HG03565 (cell line): ENCODE data around the gene SLC35B2.

Experiments used
- ATAC-seq: cut with Tn5 transposase; IDR thresholded peaks from one replicate; pipeline ENCODE4 v1.9.1; 2021; ENCODE audit warnings: mild to moderate bottlenecking, moderate library complexity; ENCODE audit not compliant: unreplicated experiment

Gene SLC35B2

DNA sequence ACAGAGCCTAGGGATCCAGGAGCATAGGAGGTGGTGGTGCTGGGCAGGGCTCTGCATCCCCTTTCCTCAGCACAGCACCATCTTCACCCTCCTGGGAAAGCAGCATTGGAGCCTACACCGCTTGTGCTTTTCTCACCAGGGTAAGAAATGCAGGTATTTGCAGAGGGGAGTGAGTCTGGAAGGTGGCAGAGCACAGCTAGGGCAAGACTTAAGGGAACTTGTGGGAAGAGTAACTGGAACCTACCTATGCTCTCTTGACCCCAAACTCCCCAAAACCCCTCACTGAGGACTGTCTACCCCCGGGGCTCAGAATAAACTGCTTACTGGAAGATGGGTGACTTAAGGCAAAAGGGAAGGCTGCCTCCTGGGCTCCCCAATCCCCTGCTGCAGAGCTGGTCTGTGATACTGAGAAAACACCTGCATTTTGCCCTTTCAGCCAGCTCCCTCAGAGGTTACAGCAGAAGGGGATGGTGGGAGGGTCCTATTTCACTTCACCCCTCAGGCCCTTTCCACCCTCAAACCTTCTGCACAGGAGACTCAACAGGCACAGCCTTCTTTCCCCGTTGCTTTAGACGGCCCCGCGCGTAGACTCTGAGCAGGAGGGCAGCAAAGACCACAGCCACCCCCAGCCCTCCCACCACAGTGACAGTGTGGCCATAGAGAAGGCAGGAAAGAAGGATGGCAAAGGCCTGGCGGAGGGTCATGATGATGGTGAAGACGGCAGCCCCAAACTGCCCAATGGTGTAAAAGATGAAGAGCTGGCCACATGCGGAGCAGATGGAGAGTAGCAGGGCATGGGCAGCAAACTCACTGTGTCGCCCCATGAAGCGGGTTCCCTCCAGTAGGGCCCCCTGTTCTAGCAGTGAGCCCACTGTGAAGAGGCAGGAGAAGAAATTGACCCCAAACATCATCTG is 2.9 kb downstream of the SLC35B2 start:
- ATAC-seq = no peak

DNA sequence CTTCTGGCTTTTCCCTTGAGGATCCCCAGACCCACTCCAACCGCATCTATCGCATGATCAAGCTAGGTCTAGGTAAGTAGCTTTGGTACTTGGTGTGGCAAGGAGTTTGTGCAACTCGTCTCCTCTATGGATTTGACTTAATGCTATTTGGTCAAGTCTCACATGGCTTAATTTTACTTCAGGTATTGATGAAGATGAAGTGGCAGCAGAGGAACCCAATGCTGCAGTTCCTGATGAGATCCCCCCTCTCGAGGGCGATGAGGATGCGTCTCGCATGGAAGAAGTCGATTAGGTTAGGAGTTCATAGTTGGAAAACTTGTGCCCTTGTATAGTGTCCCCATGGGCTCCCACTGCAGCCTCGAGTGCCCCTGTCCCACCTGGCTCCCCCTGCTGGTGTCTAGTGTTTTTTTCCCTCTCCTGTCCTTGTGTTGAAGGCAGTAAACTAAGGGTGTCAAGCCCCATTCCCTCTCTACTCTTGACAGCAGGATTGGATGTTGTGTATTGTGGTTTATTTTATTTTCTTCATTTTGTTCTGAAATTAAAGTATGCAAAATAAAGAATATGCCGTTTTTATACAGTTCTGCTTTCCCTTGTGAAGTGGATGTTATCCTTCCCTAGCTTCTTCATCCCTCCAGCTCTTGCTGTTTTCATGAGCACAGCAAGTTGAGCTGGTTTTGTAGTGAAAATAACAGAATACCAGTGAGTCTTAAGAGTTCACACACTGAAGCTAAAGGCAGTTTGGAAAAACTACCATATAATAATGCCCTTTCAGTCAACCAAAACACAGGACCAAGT is 3.8 kb downstream of the SLC35B2 start:
- no peak for ATAC-seq

DNA sequence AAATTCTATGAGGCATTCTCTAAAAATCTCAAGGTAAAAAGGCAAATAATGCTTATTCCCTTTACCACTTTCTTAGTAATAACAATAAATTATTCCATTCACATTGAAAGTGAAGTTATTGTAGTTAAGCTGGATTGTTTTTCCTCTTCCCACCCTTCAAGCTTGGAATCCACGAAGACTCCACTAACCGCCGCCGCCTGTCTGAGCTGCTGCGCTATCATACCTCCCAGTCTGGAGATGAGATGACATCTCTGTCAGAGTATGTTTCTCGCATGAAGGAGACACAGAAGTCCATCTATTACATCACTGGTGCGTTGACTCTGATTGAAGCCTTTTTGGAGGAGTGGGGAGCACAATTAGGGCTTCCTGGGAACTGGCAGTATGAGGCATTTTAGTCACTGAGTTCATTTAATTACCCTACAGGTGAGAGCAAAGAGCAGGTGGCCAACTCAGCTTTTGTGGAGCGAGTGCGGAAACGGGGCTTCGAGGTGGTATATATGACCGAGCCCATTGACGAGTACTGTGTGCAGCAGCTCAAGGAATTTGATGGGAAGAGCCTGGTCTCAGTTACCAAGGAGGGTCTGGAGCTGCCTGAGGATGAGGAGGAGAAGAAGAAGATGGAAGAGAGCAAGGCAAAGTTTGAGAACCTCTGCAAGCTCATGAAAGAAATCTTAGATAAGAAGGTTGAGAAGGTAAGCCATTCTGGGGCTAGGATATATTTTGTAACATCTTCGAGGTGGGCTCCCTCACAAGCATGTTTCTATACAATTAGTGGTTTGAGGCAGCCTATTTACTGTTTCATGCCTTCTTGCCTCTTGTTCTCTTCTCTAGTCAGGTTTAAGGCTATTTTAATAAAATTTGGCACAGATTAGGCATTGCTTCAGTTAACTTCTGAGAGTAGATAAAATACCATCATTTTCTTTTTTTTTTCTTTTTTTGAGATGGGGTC is 5.5 kb downstream of the SLC35B2 start:
- no peak for ATAC-seq

DNA sequence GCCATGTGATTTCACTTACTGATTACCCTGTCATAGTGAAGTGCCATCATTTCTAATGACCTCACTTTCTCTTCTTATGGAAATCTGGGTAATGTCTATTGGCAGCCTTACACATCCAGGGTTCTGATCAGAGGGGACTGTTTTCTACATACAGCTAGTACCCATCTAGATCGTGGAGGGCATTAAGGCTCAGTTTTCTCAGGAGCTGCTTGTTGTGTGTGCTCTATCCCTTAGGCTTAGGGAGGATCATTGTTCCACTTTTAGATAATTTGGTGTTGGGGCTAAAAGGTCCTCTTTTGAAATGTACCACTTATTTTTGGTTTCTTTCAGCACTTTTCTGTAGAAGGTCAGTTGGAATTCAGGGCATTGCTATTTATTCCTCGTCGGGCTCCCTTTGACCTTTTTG is 6.6 kb downstream of the SLC35B2 start:
- no peak for ATAC-seq

DNA sequence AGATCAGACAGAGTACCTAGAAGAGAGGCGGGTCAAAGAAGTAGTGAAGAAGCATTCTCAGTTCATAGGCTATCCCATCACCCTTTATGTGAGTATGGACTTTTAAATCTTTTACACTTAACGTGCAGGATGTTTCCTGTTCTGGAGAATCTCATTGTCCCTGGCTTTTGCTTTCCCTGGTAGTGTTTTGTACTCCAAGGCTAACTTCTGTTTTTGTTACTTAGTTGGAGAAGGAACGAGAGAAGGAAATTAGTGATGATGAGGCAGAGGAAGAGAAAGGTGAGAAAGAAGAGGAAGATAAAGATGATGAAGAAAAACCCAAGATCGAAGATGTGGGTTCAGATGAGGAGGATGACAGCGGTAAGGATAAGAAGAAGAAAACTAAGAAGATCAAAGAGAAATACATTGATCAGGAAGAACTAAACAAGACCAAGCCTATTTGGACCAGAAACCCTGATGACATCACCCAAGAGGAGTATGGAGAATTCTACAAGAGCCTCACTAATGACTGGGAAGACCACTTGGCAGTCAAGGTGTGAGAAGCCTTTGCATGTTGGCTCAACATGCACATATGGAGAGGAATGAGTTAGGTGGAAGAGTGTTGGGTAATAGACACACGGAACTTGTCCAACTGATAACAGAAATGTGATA is 7.1 kb downstream of the SLC35B2 start:
- no peak for ATAC-seq

DNA sequence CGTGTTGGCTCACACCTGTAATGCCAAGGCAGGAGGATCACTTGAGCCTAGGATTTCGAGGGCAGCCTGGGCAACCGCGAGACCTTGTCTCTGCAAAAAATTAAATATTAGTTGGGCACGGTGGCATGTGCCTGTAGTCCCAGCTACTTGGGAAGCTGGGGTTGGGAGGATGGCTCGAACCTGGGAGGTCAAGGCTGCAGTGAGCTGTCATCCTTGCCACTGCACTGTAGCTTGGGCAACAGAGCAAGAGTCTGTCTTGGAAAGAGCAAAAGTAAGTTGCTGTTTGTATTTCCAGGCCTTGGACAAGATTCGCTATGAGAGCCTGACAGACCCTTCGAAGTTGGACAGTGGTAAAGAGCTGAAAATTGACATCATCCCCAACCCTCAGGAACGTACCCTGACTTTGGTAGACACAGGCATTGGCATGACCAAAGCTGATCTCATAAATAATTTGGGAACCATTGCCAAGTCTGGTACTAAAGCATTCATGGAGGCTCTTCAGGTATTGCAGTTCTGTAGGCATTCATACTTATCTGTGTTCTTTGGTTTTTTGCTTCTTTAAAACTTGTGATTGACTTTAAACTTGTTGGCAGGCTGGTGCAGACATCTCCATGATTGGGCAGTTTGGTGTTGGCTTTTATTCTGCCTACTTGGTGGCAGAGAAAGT is 8.1 kb downstream of the SLC35B2 start:
- no peak for ATAC-seq

DNA sequence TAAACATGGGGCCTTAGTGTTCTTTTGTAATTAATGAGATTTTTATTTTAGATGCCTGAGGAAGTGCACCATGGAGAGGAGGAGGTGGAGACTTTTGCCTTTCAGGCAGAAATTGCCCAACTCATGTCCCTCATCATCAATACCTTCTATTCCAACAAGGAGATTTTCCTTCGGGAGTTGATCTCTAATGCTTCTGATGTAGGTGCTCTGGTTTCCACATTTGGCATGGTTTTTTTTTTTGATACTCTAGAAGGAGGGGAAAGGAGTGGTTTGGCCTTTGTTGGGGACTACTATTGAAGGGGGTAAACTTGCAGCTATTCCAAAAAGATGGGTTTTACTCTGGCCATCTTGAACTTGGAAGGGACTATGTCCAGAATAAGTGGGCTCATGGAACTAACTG is 8.7 kb downstream of the SLC35B2 start:
- no peak for ATAC-seq

DNA sequence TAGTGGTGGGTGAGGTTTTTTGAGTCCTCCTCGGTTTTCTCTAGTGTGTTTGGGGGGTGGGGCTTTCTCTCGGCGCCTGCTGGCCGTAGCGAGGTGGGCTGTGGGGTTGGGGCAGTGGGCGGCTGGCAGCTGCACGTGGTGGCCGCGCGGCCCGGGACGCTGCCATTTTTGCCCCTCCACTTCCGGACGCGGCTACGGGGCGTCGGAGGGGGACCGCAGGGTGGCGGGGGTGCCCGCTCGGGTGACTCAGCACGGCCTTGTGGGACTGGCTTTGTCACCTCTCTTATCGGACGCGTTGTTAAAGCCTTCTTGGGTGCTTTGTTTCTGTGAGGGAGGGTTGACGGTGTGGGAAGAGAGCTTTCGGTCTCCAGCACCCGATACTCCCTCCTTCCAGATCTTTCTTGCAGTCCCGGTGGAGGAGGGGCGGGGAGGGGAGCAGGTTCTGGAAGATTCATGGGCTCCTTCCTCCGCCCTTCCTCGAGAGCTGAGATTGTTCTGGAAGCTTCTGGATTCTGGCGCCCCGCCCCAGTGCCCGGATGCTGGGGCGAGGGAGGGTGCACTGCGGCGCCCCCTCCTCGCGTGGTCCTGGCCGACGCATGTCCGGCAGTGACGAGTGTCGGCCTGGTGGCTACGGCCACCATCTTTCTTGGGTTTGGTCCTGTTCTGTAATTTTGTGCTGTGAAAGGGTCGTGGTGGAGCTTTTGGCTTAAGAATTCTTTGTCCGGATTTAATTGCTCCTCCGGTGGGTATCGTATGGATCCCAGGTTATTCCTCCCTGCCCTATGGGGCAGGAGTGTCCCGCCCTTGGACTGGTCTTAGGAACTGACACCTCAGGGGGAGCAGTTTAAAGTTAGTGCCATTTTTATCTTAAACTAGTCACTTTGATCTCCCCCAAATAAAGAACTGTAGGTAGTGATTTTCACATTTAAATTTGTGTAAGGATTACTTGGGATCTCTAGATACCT is 9.7 kb downstream of the SLC35B2 start:
- peak; percentile 7 for ATAC-seq

DNA sequence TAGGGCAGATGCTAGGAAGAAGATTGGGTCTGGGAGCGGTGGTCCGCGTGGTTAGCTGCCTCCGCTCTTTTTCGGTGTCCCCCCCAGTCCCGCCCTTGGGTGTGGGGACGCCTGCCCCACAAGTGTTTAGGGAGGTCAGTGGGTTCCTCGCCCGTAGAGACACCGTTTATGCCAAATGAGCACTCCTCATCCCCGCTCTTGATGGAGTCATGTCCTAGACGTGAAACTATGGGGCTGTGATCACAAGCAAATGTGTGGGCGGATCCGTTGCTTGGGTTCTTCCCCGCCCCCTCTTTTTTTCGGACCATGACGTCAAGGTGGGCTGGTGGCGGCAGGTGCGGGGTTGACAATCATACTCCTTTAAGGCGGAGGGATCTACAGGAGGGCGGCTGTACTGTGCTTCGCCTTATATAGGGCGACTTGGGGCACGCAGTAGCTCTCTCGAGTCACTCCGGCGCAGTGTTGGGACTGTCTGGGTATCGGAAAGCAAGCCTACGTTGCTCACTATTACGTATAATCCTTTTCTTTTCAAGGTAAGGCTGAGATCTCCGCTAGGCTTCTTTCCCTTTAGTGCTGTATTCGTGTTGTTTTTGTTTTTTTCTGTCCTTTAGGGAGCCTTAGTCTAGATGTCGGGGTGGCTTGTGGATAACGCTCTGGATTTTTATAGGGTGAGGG is 10.5 kb downstream of the SLC35B2 start, which contains the start of gene HSP90AB1:
TSS of gene HSP90AB1 (plus strand) at position 439 of the 675 bp plus-strand sequence. CDS start 1,529 bp downstream, outside the sequence.
- peak; percentile 46 for ATAC-seq

DNA sequence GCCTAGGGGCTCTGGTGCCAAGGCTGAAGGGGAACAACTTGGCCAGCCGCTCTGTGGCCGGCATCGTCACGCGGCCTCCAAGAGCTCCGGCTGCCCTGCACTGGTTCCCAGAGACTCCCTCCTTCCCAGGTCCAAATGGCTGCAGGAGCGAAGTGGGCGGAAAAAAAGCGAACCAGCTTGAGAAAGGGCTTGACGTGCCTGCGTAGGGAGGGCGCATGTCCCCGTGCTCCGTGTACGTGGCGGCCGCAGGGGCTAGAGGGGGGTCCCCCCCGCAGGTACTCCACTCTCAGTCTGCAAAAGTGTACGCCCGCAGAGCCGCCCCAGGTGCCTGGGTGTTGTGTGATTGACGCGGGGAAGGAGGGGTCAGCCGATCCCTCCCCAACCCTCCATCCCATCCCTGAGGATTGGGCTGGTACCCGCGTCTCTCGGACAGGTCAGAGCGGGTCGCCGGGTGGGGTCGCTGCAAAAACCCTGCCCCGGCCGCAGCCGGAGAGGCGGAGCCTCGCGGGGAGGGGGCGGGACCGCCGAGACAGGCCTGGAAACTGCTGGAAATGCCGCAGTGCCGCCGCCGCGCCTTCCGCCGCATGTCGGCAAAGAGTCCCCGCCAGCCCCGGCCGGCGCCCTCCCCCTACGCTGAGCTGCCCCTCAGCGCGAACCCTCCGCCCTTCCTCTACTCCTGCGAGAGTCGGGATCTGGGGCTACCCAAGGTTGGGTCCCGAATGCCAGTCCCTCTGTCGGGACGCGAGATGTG is 11.2 kb downstream of the SLC35B2 start:
- ATAC-seq = peak; percentile 41

DNA sequence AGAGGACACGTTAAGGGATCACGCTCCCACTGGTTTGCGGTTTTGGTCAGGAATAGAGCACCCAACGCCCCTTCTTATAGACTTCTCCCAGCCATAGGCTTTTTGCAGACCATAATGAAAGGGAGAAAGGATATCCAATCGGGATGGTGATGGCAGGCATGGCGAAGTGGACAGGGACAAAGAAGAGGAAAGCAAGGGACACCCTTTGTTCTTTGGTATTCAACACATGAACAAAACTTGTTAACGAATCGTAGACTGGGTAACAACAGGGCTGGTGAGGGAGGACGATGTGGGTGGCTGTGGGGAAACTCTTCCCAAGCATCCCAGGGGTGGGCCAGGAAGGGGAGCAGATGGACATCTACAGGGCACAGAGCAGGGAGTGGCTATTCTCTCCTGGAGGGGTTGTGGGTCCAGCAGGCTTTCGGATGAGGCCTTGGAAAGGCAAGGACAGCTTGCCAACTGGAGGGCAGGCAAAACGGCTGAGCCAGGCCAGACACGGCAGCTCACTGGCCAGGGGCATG is 11.9 kb downstream of the SLC35B2 start:
- ATAC-seq = no peak

DNA sequence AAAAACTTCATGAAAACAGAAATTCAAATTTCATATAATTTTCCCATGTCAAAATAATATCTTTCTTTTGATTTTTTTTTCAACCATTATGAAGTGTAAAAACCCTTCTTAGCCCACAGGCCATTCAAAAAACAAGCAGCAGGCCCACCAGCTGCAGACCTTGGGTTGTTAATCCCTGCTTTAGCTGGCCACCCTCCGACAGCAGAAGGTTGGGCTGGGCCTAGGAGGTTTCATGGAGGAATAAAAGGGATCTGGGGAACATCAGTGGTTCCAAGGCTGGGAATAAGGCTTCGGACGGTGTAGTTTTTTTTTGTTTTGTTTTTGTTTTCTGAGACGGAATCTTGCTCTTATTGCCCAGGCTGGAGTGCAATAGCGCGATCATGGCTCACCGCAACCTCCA is 14.0 kb downstream of the SLC35B2 start:
- ATAC-seq = no peak

DNA sequence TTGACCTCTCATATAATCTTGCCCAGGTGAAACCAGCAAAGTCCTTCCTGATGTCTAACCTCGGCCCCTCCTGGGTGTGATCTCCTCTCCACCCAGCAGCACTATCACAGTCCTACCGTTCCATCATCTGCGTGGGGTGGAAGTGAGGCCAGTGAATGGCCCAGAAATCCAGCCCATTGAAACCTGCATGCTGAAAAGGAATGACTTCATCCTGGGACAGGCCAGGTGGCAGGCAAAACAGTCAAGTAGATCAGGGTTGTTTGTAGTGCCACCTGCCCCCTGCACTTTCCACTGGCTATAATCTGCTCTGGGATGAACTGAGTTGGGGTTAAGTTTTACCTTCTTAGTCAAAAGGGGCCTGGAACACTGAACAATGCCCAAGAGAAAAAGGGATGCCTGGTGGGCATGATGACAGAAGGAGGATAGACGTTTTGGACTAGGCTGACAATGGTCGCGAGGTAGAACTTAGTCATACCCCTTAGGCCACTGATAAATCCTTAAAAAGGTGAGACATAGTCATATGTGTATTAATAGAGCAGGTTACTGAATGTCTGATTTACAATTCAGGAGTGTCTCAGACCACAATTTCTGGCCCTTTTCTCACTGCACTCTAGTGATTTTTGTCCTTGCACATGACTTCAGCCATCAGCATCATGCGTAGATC is 18.5 kb downstream of the SLC35B2 start:
- no peak for ATAC-seq

DNA sequence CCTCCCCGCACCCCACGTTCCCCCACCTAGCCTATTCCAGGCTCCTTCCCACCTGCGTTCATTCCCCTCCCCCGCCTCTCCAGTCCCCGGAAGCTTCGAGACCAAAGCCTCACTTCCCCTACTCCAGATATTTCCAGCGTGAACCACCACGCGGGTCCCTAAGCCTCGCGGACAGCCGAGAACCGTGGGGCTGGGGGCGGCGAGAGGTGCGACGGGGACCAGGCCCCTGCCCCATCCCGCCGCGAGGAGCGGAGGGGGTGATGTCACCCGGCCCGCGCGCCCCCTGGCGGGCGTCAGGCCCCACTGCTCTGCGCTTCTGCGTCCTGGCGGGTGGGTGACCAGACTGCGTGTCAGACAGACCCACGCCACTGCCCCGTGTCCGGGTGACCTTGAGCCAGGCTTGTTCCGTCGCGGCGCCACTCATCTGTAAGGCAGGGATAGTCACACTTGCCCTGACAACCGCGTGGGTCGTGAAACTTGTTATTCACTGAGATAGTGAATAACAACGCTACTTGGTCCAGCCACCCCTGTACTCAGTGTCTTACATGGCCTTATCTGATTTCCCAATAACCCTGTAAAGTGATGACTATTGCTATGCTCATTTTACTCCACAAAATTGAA is 19.4 kb downstream of the SLC35B2 start:
- peak; percentile 71 for ATAC-seq

DNA sequence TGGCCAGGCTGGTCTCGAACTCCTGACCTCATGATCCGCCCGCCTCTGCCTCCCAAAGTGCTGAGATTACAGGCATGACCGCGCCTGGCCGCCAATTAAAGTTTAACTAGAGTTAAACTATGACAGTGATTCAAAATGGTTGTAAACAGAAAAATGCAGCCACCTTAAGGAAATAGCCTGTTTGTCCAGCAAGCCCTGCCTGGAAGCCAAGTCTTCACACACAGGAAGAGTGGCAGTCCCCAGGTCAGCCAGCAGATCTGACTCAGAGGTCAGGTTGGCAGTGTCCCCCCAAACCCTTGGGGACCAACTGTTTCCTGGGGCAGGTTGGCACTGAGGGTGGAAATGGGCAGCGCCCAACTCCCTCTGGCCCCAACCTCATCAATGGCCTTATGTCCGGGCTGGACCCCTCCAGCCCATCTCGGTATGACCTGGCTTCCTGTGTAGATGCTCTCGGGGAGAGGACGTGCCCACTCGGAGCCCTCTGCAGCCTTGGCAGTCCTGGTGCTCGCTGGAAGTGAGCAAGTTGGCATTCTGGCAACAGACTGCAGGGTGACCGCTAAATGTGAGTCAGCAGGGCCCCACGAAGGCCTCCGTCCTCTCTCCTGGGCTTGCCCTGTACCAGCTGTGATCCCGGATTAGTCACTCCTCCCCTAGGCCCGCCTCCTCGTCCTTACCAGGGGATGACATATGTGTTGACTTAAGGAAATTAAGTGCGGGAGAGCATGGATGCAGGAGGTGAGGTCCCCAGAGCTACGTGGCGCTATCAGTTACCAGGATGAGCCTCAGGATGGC is 20.1 kb downstream of the SLC35B2 start:
- no peak for ATAC-seq
